ENCODE measurements around the gene CNTN4. TPM values are rescaled to one million over a fixed set of nuclear protein-coding genes. Genes with fewer than 3 reads are reported as not detected.

Gene CNTN4
- total RNA-seq, 2 experiments from 2014 or later = not detected

- intact Hi-C loops (cut with micrococcal nuclease) = no loop called here
- no peak for TF ChIP-seq CTCF (IDR thresholded peaks at IDR 0.05)
- Mint-ChIP-seq H3K9me3 (no peaks in the 10 kb centered on the region), H3K4me1 (ENCODE audit: low read depth) (no peaks in the 10 kb centered on the region), H3K27ac (no peak overlapping the region), H3K36me3 (ENCODE audit: low read depth) (no peaks in the 10 kb centered on the region), H3K27me3 (peaks cover 2% of the 10 kb centered on the region), H3K4me3 (no peak overlapping the region)
- ChIA-PET POLR2A (no interaction called here), CTCF (no interaction called here)
- no peak for ATAC-seq
- DNase-seq = no peak
These were observed 955.3 kb downstream of the CNTN4 start for GRCh38 chr3:3053974-3054373.

- TF ChIP-seq CTCF (IDR thresholded peaks at IDR 0.05) = no peak
- Mint-ChIP-seq H3K27ac (no peak overlapping the region), H3K9me3 (no peaks in the 10 kb centered on the region), H3K4me1 (ENCODE audit: low read depth) (no peaks in the 10 kb centered on the region), H3K4me3 (no peak overlapping the region), H3K27me3 (peaks cover 2% of the 10 kb centered on the region), H3K36me3 (ENCODE audit: low read depth) (no peaks in the 10 kb centered on the region)
- ATAC-seq (no peak), DNase-seq (no peak)
- POLR2A ChIA-PET = no interaction called here
- CTCF ChIA-PET = no interaction called here
- intact Hi-C loops (cut with micrococcal nuclease) = no loop called here
These were observed 961.0 kb downstream of the CNTN4 start for GRCh38 chr3:3059645-3060044.

GRCh38 chr3:3064297-3064696 lies 965.6 kb downstream of the CNTN4 start:
- no peaks in the 10 kb centered on the region for H3K4me1 Mint-ChIP-seq (ENCODE audit: low read depth)
- H3K36me3 Mint-ChIP-seq (ENCODE audit: low read depth) = no peaks in the 10 kb centered on the region
- no peaks in the 10 kb centered on the region for H3K9me3 Mint-ChIP-seq
- CTCF ChIA-PET = no interaction called here
- POLR2A ChIA-PET = no interaction called here
- H3K4me3 Mint-ChIP-seq = no peak overlapping the region
- no peak for TF ChIP-seq CTCF (IDR thresholded peaks at IDR 0.05)
- ATAC-seq (no peak), DNase-seq (no peak)
- intact Hi-C loops (cut with micrococcal nuclease) = no loop called here
- no peak overlapping the region for H3K27ac Mint-ChIP-seq
- no peaks in the 10 kb centered on the region for H3K27me3 Mint-ChIP-seq

GRCh38 chr3:3065876-3066275 lies 967.2 kb downstream of the CNTN4 start:
- CTCF ChIA-PET = no interaction called here
- H3K27ac Mint-ChIP-seq = no peak overlapping the region
- H3K4me1 Mint-ChIP-seq (ENCODE audit: low read depth) = no peaks in the 10 kb centered on the region

GRCh38 chr3:3066378-3066777 lies 967.7 kb downstream of the CNTN4 start:
- no peak for DNase-seq
- H3K4me1 Mint-ChIP-seq (ENCODE audit: low read depth) = no peaks in the 10 kb centered on the region
- POLR2A ChIA-PET = no interaction called here

More at GRCh38 chr3:3065876-3066275, 967.2 kb downstream of the CNTN4 start:
- Mint-ChIP-seq H3K36me3 (ENCODE audit: low read depth) (no peaks in the 10 kb centered on the region), H3K27me3 (no peaks in the 10 kb centered on the region), H3K4me3 (no peak overlapping the region), H3K9me3 (no peaks in the 10 kb centered on the region)
- ATAC-seq (no peak), DNase-seq (no peak)
- intact Hi-C loops (cut with micrococcal nuclease) = no loop called here
- POLR2A ChIA-PET = interaction anchor here (0.5 kb wide), 1 partner anchor 23 kb away, joined by 3 read pairs; no protein-coding TSS in a partner anchor
- no peak for TF ChIP-seq CTCF (IDR thresholded peaks at IDR 0.05)

More at GRCh38 chr3:3066378-3066777, 967.7 kb downstream of the CNTN4 start:
- no peak overlapping the region for H3K4me3 Mint-ChIP-seq
- ATAC-seq = no peak
- H3K27me3 Mint-ChIP-seq = no peaks in the 10 kb centered on the region
- no peaks in the 10 kb centered on the region for H3K9me3 Mint-ChIP-seq
- intact Hi-C loops (cut with micrococcal nuclease) = no loop called here
- H3K36me3 Mint-ChIP-seq (ENCODE audit: low read depth) = no peaks in the 10 kb centered on the region
- CTCF ChIA-PET = no interaction called here
- no peak overlapping the region for H3K27ac Mint-ChIP-seq
- no peak for TF ChIP-seq CTCF (IDR thresholded peaks at IDR 0.05)
